Hematopoietic multipotent progenitor cell treated with erythropoietin and hydrocortisone succinate and interleukin-3 and kit ligand, for 4 days (in vitro differentiated cells): Measurements from ENCODE around the gene PTGER4.
"Not testable (repeated sequence)": the region's sequence is repeated elsewhere in the genome, so short reads cannot be mapped to it uniquely, and the experiment has no call there.

Experiments
- DNase-seq: peaks from one replicate; pipeline ENCODE4 v3.0.0-alpha.2; 2015

Gene PTGER4

GRCh38 chr5:40679913-40680681, at the start of gene PTGER4:
Gene PTGER4, plus strand, starts transcription at chr5:40679915. Its CDS starts 1,079 bp downstream, at chr5:40680994.
- DNase-seq, result peak; percentile 28

- peak; percentile 55 for DNase-seq
Measured at GRCh38 chr5:40630126-40630525, 49.6 kb upstream of the PTGER4 start.

- DNase-seq, result no peak
Measured at GRCh38 chr5:40631236-40631635, 48.5 kb upstream of the PTGER4 start.

- DNase-seq, result no peak
Measured at GRCh38 chr5:40634154-40634553, 45.6 kb upstream of the PTGER4 start.

GRCh38 chr5:40634593-40634992, 45.1 kb upstream of the PTGER4 start:
- no peak for DNase-seq

- DNase-seq, result not testable (repeated sequence)
Measured at GRCh38 chr5:40639531-40639930, 40.2 kb upstream of the PTGER4 start.

- DNase-seq, result no peak
Measured at GRCh38 chr5:40646266-40646665, 33.4 kb upstream of the PTGER4 start.

- no peak for DNase-seq
Measured at GRCh38 chr5:40648150-40648549, 31.6 kb upstream of the PTGER4 start.

- DNase-seq, result peak; percentile 31
Measured at GRCh38 chr5:40649463-40650030, 30.2 kb upstream of the PTGER4 start.

- no peak for DNase-seq
Measured at GRCh38 chr5:40651201-40651600, 28.5 kb upstream of the PTGER4 start.

- DNase-seq, result peak; percentile 66
Measured at GRCh38 chr5:40652441-40653220, 27.1 kb upstream of the PTGER4 start.

GRCh38 chr5:40653221-40654022, 26.3 kb upstream of the PTGER4 start:
- no peak for DNase-seq

- no peak for DNase-seq
Measured at GRCh38 chr5:40654377-40654991, 25.2 kb upstream of the PTGER4 start.

GRCh38 chr5:40655138-40655537, 24.6 kb upstream of the PTGER4 start:
- peak; percentile 63 for DNase-seq

GRCh38 chr5:40656091-40656490, 23.6 kb upstream of the PTGER4 start:
- DNase-seq, result not testable (repeated sequence)

- no peak for DNase-seq
Measured at GRCh38 chr5:40656766-40657165, 22.9 kb upstream of the PTGER4 start.

- DNase-seq, result no peak
Measured at GRCh38 chr5:40660751-40661150, 19.0 kb upstream of the PTGER4 start.

GRCh38 chr5:40665635-40666298, 13.9 kb upstream of the PTGER4 start:
- no peak for DNase-seq

- DNase-seq, result no peak
Measured at GRCh38 chr5:40666657-40667056, 13.1 kb upstream of the PTGER4 start.

- DNase-seq, result no peak
Measured at GRCh38 chr5:40667161-40667663, 12.5 kb upstream of the PTGER4 start.

GRCh38 chr5:40669606-40670390, 9.9 kb upstream of the PTGER4 start:
- peak; percentile 42 for DNase-seq
